HepG2 (cell line): ENCODE data around the gene SECTM1. TPM values are rescaled to one million over a fixed set of nuclear protein-coding genes. Genes with fewer than 3 reads are reported as not detected.
A peak's percentile ranks its signal among the peaks of the same experiment; 100 is the strongest.

Experiments
- CBX5 ChIP-seq: sonication (generic); formaldehyde crosslinking; IDR thresholded peaks from 2 replicates; pipeline ENCODE4 v1.4.0; 2020; ENCODE audit warnings: missing genetic modification reagents, borderline replicate concordance
- HES4 ChIP-seq: sonication (generic); formaldehyde crosslinking; IDR thresholded peaks from 2 replicates; pipeline ENCODE4 v1.9.0; 2021; ENCODE audit warnings: mild to moderate bottlenecking, missing genetic modification reagents, borderline replicate concordance
- KDM3A ChIP-seq: IDR thresholded peaks from 2 replicates; pipeline ENCODE4 v1.6.1; 2018; ENCODE audit warnings: low read depth, missing compliant biosample characterization
- KLF13 ChIP-seq: sonication (generic); formaldehyde crosslinking; IDR thresholded peaks from 2 replicates; pipeline ENCODE4 v1.4.0; 2020; ENCODE audit warnings: mild to moderate bottlenecking, missing genetic modification reagents
- MED1 ChIP-seq: sonication (generic); formaldehyde crosslinking; IDR thresholded peaks from 2 replicates; pipeline ENCODE4 v1.4.0; 2020; ENCODE audit warnings: missing genetic modification reagents
- NFKB2 ChIP-seq: sonication (generic); formaldehyde crosslinking; IDR thresholded peaks from 2 replicates; pipeline ENCODE4 v1.4.0; 2020; ENCODE audit warnings: missing genetic modification reagents, borderline replicate concordance
- PAF1 ChIP-seq: IDR thresholded peaks from 2 replicates; pipeline ENCODE4 v1.6.1; 2016; ENCODE audit warnings: missing genetic modification reagents, missing compliant biosample characterization
- PAWR ChIP-seq: sonication (generic); formaldehyde crosslinking; IDR thresholded peaks from 2 replicates; pipeline ENCODE4 v1.4.0; 2020; ENCODE audit warnings: missing genetic modification reagents, mild to moderate bottlenecking, borderline replicate concordance
- PLRG1 ChIP-seq: fragments of 450-650 bp; conservative IDR thresholded peaks from 2 replicates; pipeline ENCODE4 v1.6.1; 2016
- SP140L ChIP-seq: sonication (generic); formaldehyde crosslinking; IDR thresholded peaks from 2 replicates; pipeline ENCODE4 v1.4.0; 2020; ENCODE audit warnings: missing genetic modification reagents, borderline replicate concordance
- ZBTB38 ChIP-seq: sonication (generic); formaldehyde crosslinking; IDR thresholded peaks from 2 replicates; pipeline ENCODE4 v1.5.1; 2020; ENCODE audit warnings: mild to moderate bottlenecking, missing genetic modification reagents
- ZNF251 ChIP-seq: sonication (generic); formaldehyde crosslinking; IDR thresholded peaks from 2 replicates; pipeline ENCODE4 v1.9.0; 2021; ENCODE audit warnings: mild to moderate bottlenecking, missing genetic modification reagents
- ZNF33B ChIP-seq: sonication (generic); formaldehyde crosslinking; IDR thresholded peaks from 2 replicates; pipeline ENCODE4 v1.5.1; 2020; ENCODE audit warnings: mild to moderate bottlenecking, missing genetic modification reagents
- ZNF383 ChIP-seq: sonication (generic); formaldehyde crosslinking; IDR thresholded peaks from 2 replicates; pipeline ENCODE4 v1.4.0; 2020; ENCODE audit warnings: missing genetic modification reagents, mild to moderate bottlenecking, borderline replicate concordance
- ZNF703 ChIP-seq: sonication (generic); formaldehyde crosslinking; IDR thresholded peaks from 2 replicates; pipeline ENCODE4 v1.5.1; 2020; ENCODE audit warnings: missing genetic modification reagents, mild to moderate bottlenecking, moderate library complexity, borderline replicate concordance
- ZNF777 ChIP-seq: sonication (generic); formaldehyde crosslinking; IDR thresholded peaks from 2 replicates; pipeline ENCODE4 v1.4.0; 2020; ENCODE audit warnings: missing genetic modification reagents
- ZZZ3 ChIP-seq: sonication (generic); formaldehyde crosslinking; IDR thresholded peaks from 2 replicates; pipeline ENCODE4 v1.4.0; 2020; ENCODE audit warnings: missing genetic modification reagents, mild to moderate bottlenecking, borderline replicate concordance
- polyA plus RNA-seq, 8 experiments: library from polyadenylated mRNA; depleted of rRNA in 3 of 8; stranded (reverse) in 7 of 8; unstranded in 1 of 8; fragments of >200 nt; fragmentation: Illumina TruSeq in 4 of 8; extraction: Trizol in 4 of 8; gene quantifications; 2 replicates each; pipeline versions ENCODE4 v1.2.1 to v1.2.3, GENCODE V29; 2011 to 2016; ENCODE audit warnings: low read depth in 4 of 8, missing spikeins in 1 of 8, mixed read lengths in 1 of 8; ENCODE audit not compliant: insufficient read depth in 1 of 8
- total RNA-seq, 5 experiments: library from RNA; depleted of rRNA; stranded (reverse); fragments of >200 nt; fragmentation: Illumina TruSeq; extraction: Trizol; gene quantifications; 2 replicates each; pipeline ENCODE4 v1.2.3, GENCODE V29; 2016; ENCODE audit warnings: low read depth in 1 of 5
- TF ChIP-seq, protein P1 (sequence below): sonication (generic); formaldehyde crosslinking; IDR thresholded peaks from 2 replicates; pipeline ENCODE4 v1.4.0; 2020; ENCODE audit warnings: missing genetic modification reagents
- TF ChIP-seq, protein P2 (sequence below): sonication (generic); formaldehyde crosslinking; IDR thresholded peaks from 2 replicates; pipeline ENCODE4 v1.5.1; 2020; ENCODE audit warnings: missing genetic modification reagents, mild to moderate bottlenecking, borderline replicate concordance
- TF ChIP-seq, protein P3 (sequence below): sonication (generic); formaldehyde crosslinking; IDR thresholded peaks from 2 replicates; pipeline ENCODE4 v1.9.0; 2021; ENCODE audit warnings: missing genetic modification reagents, borderline replicate concordance

SECTM1 gene
- total and polyA plus RNA-seq, 2 of the 13 experiments (the other 11 are each of a cell fraction or from before 2014, with no cell fraction given), result 3.5 to 5.3 TPM

DNA sequence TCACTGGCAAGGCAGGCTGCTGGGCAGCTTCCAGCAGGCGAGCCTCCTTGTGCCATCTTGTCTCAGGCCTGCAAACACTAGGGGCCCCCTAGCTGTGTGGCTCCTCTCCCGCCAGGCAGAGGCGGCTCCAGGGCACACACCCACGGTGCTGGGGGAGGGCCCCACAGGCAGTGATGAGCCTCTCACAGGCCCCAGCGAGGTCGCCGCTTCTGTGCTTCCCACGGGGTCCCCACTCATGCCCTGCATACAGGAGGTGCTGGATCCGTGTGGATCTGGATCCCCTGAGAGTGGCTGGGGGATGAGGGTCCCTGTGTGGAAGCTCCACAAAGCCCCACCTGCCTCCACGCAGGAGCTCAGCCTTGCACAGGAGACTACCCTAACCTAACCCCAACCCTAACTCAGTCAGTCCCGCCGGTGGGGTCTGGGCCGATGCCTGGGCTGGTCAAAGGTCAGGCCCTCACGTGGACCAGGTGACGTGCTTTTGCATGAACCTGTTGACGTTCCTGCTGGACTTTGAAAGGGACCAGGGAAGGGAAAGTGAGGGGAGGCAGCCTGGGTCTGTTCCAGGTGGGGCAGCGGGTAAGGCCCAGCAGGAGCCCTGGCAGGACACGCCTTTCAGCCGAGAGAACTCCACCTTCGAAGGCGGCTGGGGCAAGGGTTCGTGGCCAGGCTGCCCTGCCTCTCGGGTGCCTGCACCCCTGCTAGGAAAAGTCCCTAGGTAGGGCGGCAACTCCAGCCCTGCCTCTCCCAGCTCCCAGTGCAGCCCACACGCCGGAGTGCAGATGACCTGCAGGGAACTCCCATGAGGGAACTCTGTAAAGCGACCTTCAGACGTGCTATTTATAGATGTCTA lies 5.2 kb downstream of the SECTM1 start (continued):
- TF ChIP-seq PLRG1, result no peak
- no peak; the same call in 1 of the 2 replicates for TF ChIP-seq ZNF777 (CRISPR knock-in tag)
- TF ChIP-seq PAF1 (CRISPR knock-in tag), result no peak
- peak; percentile 87 for TF ChIP-seq CBX5
- TF ChIP-seq, protein P1, sequence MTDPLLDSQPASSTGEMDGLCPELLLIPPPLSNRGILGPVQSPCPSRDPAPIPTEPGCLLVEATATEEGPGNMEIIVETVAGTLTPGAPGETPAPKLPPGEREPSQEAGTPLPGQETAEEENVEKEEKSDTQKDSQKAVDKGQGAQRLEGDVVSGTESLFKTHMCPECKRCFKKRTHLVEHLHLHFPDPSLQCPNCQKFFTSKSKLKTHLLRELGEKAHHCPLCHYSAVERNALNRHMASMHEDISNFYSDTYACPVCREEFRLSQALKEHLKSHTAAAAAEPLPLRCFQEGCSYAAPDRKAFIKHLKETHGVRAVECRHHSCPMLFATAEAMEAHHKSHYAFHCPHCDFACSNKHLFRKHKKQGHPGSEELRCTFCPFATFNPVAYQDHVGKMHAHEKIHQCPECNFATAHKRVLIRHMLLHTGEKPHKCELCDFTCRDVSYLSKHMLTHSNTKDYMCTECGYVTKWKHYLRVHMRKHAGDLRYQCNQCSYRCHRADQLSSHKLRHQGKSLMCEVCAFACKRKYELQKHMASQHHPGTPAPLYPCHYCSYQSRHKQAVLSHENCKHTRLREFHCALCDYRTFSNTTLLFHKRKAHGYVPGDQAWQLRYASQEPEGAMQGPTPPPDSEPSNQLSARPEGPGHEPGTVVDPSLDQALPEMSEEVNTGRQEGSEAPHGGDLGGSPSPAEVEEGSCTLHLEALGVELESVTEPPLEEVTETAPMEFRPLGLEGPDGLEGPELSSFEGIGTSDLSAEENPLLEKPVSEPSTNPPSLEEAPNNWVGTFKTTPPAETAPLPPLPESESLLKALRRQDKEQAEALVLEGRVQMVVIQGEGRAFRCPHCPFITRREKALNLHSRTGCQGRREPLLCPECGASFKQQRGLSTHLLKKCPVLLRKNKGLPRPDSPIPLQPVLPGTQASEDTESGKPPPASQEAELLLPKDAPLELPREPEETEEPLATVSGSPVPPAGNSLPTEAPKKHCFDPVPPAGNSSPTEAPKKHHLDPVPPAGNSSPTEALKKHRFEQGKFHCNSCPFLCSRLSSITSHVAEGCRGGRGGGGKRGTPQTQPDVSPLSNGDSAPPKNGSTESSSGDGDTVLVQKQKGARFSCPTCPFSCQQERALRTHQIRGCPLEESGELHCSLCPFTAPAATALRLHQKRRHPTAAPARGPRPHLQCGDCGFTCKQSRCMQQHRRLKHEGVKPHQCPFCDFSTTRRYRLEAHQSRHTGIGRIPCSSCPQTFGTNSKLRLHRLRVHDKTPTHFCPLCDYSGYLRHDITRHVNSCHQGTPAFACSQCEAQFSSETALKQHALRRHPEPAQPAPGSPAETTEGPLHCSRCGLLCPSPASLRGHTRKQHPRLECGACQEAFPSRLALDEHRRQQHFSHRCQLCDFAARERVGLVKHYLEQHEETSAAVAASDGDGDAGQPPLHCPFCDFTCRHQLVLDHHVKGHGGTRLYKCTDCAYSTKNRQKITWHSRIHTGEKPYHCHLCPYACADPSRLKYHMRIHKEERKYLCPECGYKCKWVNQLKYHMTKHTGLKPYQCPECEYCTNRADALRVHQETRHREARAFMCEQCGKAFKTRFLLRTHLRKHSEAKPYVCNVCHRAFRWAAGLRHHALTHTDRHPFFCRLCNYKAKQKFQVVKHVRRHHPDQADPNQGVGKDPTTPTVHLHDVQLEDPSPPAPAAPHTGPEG, result 0 out of 2 replicates have a peak, but pooled peaks have one; percentile 65
- TF ChIP-seq, protein P2, sequence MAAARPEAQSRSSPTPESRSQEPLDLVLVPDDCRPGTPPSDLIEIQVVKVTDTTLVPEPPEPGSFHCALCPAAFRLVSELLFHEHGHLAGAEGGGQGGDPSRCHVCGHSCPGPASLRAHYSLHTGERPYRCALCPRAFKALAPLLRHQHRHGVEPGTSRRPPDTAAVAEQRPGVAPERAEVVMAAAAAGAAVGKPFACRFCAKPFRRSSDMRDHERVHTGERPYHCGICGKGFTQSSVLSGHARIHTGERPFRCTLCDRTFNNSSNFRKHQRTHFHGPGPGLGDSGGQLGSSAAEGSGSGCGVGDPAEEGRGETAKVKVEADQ, result peak; percentile 89; the same call in 1 of the 2 replicates
- TF ChIP-seq PAWR (CRISPR knock-in tag), result no peak
- no peak; the same call in 1 of the 2 replicates for TF ChIP-seq ZNF703
- TF ChIP-seq HES4 (CRISPR knock-in tag), result no peak; the same call in 1 of the 2 replicates
- TF ChIP-seq, protein P3, sequence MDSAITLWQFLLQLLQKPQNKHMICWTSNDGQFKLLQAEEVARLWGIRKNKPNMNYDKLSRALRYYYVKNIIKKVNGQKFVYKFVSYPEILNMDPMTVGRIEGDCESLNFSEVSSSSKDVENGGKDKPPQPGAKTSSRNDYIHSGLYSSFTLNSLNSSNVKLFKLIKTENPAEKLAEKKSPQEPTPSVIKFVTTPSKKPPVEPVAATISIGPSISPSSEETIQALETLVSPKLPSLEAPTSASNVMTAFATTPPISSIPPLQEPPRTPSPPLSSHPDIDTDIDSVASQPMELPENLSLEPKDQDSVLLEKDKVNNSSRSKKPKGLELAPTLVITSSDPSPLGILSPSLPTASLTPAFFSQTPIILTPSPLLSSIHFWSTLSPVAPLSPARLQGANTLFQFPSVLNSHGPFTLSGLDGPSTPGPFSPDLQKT (CRISPR knock-in tag), result no peak
- peak; percentile 98 for TF ChIP-seq MED1 (CRISPR knock-in tag)
- TF ChIP-seq ZBTB38 (CRISPR knock-in tag), result peak; percentile 87
- 0 out of 2 replicates have a peak, but pooled peaks have one; percentile 23 for TF ChIP-seq ZNF251 (CRISPR knock-in tag)
- peak; percentile 85 for TF ChIP-seq NFKB2 (CRISPR knock-in tag)
- peak; percentile 97 for TF ChIP-seq KDM3A
- TF ChIP-seq ZZZ3 (CRISPR knock-in tag), result peak; percentile 95
- TF ChIP-seq ZNF383, result no peak; the same call in 1 of the 2 replicates
- TF ChIP-seq KLF13 (CRISPR knock-in tag), result no peak
- no peak for TF ChIP-seq ZNF33B (CRISPR knock-in tag)
- 0 out of 2 replicates have a peak, but pooled peaks have one; percentile 22 for TF ChIP-seq SP140L (CRISPR knock-in tag)
